Thoracic aorta (tissue), 2 donors: ENCODE data around the gene ABHD14A. TPM values are rescaled to one million over a fixed set of nuclear protein-coding genes. Genes with fewer than 3 reads are reported as not detected.

ENCODE experiments used
- ATAC-seq: fragments of 150-250 bp; one replicate; pipeline ENCODE4 v1.8.0; 2017; ENCODE audit warnings: low read depth; ENCODE audit not compliant: insufficient number of reproducible peaks, low FRiP score
- DNase-seq: peaks from one replicate; pipeline ENCODE4 v3.0.0-alpha.2; 2020; ENCODE audit warnings: low spot score
- H3K27ac ChIP-seq, 2 donors: fragments of 200-600 bp; sonication (generic); 1 replicate in 1 of 2; 2 replicates in 1 of 2; pipeline ENCODE4 v1.5.1; 2016; ENCODE audit warnings: mild to moderate bottlenecking in 2 of 2, moderate library complexity in 2 of 2
- H3K27me3 ChIP-seq: fragments of 200-600 bp; sonication (generic); replicated peaks from 2 replicates; pipeline ENCODE4 v1.6.0; 2016; ENCODE audit warnings: mild to moderate bottlenecking; ENCODE audit not compliant: insufficient read depth
- H3K36me3 ChIP-seq: fragments of 200-600 bp; sonication (generic); one replicate; pipeline ENCODE4 v1.5.1; 2016
- H3K4me1 ChIP-seq, 2 donors: fragments of 200-600 bp; sonication (generic); 1 replicate in 1 of 2; 2 replicates in 1 of 2; pipeline versions ENCODE4 v1.5.1 to v1.6.0; 2016; ENCODE audit warnings: low read depth in 2 of 2, mild to moderate bottlenecking in 1 of 2; ENCODE audit not compliant: control insufficient read depth in 1 of 2
- H3K4me3 ChIP-seq: fragments of 200-600 bp; sonication (generic); 2 replicates; pipeline ENCODE4 v1.5.1; 2016; ENCODE audit warnings: mild to moderate bottlenecking
- H3K9me3 ChIP-seq: fragments of 200-600 bp; sonication (generic); 2 replicates; pipeline ENCODE4 v1.5.1; 2016
- CTCF ChIP-seq: fragments of 200-600 bp; sonication (generic); IDR thresholded peaks from one replicate; pipeline ENCODE4 v1.5.1; 2019; ENCODE audit warnings: antibody characterized with exemption
- total RNA-seq, 2 donors: library from RNA; depleted of rRNA; stranded (reverse); fragments of >200 nt; gene quantifications; one replicate each; pipeline versions ENCODE4 v1.1.0 to v1.2.3, GENCODE V29; 2016

Gene ABHD14A
- total RNA-seq, 2 donors from 2014 or later: 9.7 to 24.0 TPM

- Histone ChIP-seq H3K4me3 (no peak overlapping the region), H3K36me3 (peaks cover 29% of the 10 kb centered on the region), H3K9me3 (no peaks in the 10 kb centered on the region), H3K4me1 (peaks cover 12 to 27% of the 10 kb centered on the region in 2 donors), H3K27me3 (no peaks in the 10 kb centered on the region), H3K27ac (no peak overlapping the region)
- TF ChIP-seq CTCF: no peak
- ATAC-seq (no peak), DNase-seq (no peak)
Observed at GRCh38 chr3:51938780-51939425, 36.0 kb upstream of the ABHD14A start.

GRCh38 chr3:51940648-51941462 lies 34.0 kb upstream of the ABHD14A start:
- H3K4me3 ChIP-seq: peak overlapping the region; percentile 86
- no peaks in the 10 kb centered on the region for H3K27me3 ChIP-seq
- TF ChIP-seq CTCF: no peak
- H3K9me3 ChIP-seq: no peaks in the 10 kb centered on the region
- peak overlapping the region in 1 of 2 donors; percentile 67 for H3K27ac ChIP-seq
- peak; percentile 1 for ATAC-seq
- DNase-seq: no peak
- peaks cover 12 to 27% of the 10 kb centered on the region in 2 donors for H3K4me1 ChIP-seq
- peaks cover 13% of the 10 kb centered on the region for H3K36me3 ChIP-seq

GRCh38 chr3:51941463-51941797 lies 33.4 kb upstream of the ABHD14A start:
- ATAC-seq: peak; percentile 0
- H3K4me3 ChIP-seq: peak overlapping the region; percentile 86
- TF ChIP-seq CTCF: no peak
- DNase-seq: no peak
- H3K9me3 ChIP-seq: no peaks in the 10 kb centered on the region
- H3K27ac ChIP-seq: peak overlapping the region; percentile 47 to 67
- H3K4me1 ChIP-seq: peaks cover 12 to 27% of the 10 kb centered on the region in 2 donors
- H3K36me3 ChIP-seq: peaks cover 7% of the 10 kb centered on the region
- no peaks in the 10 kb centered on the region for H3K27me3 ChIP-seq

- peaks cover 12 to 27% of the 10 kb centered on the region in 2 donors for H3K4me1 ChIP-seq
- H3K27ac ChIP-seq: peak within 1 kb of the TSS; percentile 94 to 98
- no peaks in the 10 kb centered on the region for H3K27me3 ChIP-seq
- ATAC-seq (peak; percentile 93), DNase-seq (peak; percentile 100)
- peaks cover 1% of the 10 kb centered on the region for H3K36me3 ChIP-seq
- peak within 1 kb of the TSS; percentile 86 for H3K4me3 ChIP-seq
- no peaks in the 10 kb centered on the region for H3K9me3 ChIP-seq
- TF ChIP-seq CTCF: peak; percentile 100
Observed at GRCh38 chr3:51941798-51942602, 32.9 kb upstream of the ABHD14A start, which contains the start of the genes PARP3 and RRP9. TSS of gene PARP3 (plus strand) at chr3:51942363. CDS start at chr3:51943356, 993 bp downstream. TSS of gene RRP9 (minus strand) at chr3:51941904. CDS start at chr3:51941867, 37 bp downstream.
